ENCODE measurements around the gene ZCCHC24. TPM values are rescaled to one million over a fixed set of nuclear protein-coding genes. Genes with fewer than 3 reads are reported as not detected.
A peak's percentile ranks its signal among the peaks of the same experiment; 100 is the strongest.

ZCCHC24 gene
- total and polyA plus RNA-seq, 4 donors: 7.8 to 23.9 (median 14.8) TPM

- Histone ChIP-seq H3K9ac (ENCODE audit: low read depth in 1 of 2, low read length in 2 of 2) (no peak overlapping the region), H3K27ac (ENCODE audit: low read depth in 1 of 2, low read length in 2 of 2) (peak overlapping the region; percentile 73 to 78), H3K4me1 (ENCODE audit: control insufficient read depth in 4 of 4, insufficient read depth in 4 of 4, low read length in 3 of 4) (peaks cover 17 to 40% (median 21%) of the 10 kb centered on the region in 4 donors), H3K4me3 (ENCODE audit: low read depth in 1 of 3, low read length in 3 of 3) (no peak overlapping the region), H3K36me3 (ENCODE audit: control insufficient read depth in 4 of 4, insufficient read depth in 3 of 4, low read depth in 1 of 4, low read length in 3 of 4) (peaks cover 0 to 2% (median 0%) of the 10 kb centered on the region in 4 donors), H3K27me3 (ENCODE audit: control insufficient read depth in 4 of 4, insufficient read depth in 4 of 4, low read length in 3 of 4) (no peaks in the 10 kb centered on the region), H3K9me3 (ENCODE audit: control insufficient read depth in 4 of 4, low read length in 3 of 4) (no peaks in the 10 kb centered on the region)
- 66% methylated on average over 5 of the region's 5 CpGs for WGBS
- no peak for DNase-seq (ENCODE audit: low spot score)
- TF ChIP-seq MAX (IDR thresholded peaks at IDR 0.05) (no peak), GABPA (IDR thresholded peaks at IDR 0.05 in 1 of 2, conservative IDR thresholded peaks at IDR 0.05 in 1 of 2) (no peak), TAF1 (conservative IDR thresholded peaks at IDR 0.05) (no peak), NR2F2 (IDR thresholded peaks at IDR 0.05) (no peak), YY1 (IDR thresholded peaks at IDR 0.05) (no peak), HNF4A (conservative IDR thresholded peaks at IDR 0.05) (no peak), SP1 (IDR thresholded peaks at IDR 0.05) (no peak), EGR1 (IDR thresholded peaks at IDR 0.05; ENCODE audit: low read depth in 2 of 2) (no peak), FOXA1 (IDR thresholded peaks at IDR 0.05) (no peak), FOXA2 (IDR thresholded peaks at IDR 0.05) (no peak), RXRA (IDR thresholded peaks at IDR 0.05) (no peak)
- TF ChIP-seq, protein P1, sequence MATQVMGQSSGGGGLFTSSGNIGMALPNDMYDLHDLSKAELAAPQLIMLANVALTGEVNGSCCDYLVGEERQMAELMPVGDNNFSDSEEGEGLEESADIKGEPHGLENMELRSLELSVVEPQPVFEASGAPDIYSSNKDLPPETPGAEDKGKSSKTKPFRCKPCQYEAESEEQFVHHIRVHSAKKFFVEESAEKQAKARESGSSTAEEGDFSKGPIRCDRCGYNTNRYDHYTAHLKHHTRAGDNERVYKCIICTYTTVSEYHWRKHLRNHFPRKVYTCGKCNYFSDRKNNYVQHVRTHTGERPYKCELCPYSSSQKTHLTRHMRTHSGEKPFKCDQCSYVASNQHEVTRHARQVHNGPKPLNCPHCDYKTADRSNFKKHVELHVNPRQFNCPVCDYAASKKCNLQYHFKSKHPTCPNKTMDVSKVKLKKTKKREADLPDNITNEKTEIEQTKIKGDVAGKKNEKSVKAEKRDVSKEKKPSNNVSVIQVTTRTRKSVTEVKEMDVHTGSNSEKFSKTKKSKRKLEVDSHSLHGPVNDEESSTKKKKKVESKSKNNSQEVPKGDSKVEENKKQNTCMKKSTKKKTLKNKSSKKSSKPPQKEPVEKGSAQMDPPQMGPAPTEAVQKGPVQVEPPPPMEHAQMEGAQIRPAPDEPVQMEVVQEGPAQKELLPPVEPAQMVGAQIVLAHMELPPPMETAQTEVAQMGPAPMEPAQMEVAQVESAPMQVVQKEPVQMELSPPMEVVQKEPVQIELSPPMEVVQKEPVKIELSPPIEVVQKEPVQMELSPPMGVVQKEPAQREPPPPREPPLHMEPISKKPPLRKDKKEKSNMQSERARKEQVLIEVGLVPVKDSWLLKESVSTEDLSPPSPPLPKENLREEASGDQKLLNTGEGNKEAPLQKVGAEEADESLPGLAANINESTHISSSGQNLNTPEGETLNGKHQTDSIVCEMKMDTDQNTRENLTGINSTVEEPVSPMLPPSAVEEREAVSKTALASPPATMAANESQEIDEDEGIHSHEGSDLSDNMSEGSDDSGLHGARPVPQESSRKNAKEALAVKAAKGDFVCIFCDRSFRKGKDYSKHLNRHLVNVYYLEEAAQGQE (IDR thresholded peaks at IDR 0.05): no peak
- TF ChIP-seq, protein P2, sequence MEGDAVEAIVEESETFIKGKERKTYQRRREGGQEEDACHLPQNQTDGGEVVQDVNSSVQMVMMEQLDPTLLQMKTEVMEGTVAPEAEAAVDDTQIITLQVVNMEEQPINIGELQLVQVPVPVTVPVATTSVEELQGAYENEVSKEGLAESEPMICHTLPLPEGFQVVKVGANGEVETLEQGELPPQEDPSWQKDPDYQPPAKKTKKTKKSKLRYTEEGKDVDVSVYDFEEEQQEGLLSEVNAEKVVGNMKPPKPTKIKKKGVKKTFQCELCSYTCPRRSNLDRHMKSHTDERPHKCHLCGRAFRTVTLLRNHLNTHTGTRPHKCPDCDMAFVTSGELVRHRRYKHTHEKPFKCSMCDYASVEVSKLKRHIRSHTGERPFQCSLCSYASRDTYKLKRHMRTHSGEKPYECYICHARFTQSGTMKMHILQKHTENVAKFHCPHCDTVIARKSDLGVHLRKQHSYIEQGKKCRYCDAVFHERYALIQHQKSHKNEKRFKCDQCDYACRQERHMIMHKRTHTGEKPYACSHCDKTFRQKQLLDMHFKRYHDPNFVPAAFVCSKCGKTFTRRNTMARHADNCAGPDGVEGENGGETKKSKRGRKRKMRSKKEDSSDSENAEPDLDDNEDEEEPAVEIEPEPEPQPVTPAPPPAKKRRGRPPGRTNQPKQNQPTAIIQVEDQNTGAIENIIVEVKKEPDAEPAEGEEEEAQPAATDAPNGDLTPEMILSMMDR (IDR thresholded peaks at IDR 0.05; ENCODE audit: low read depth, low read length, missing input control): no peak
Measured at GRCh38 chr10:79404690-79405131, 40.7 kb downstream of the ZCCHC24 start.

DNA sequence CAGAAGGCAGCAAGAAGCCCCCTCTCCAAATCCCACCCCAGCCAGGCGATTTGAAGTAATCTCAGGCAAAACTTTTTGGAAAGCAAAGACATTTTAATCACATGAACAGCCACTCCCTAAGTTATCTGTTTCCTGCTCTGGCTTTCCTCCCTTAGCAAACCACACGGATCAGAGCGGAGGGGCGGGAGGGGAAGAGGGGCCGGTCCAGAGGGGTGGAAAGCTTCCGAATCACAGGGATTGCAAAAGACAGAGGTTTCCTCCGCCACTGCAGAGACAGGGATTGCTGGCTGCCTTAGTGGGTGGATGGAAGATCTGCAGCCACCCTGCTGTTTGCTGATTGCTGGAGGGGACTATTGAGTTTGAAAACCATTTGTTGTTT is 41.2 kb downstream of the ZCCHC24 start:
- no peak overlapping the region for H3K9ac ChIP-seq (ENCODE audit: low read depth in 1 of 2, low read length in 2 of 2)
- no peak for TF ChIP-seq EGR1 (IDR thresholded peaks at IDR 0.05; ENCODE audit: low read depth in 2 of 2)
- peak; percentile 76 for TF ChIP-seq NR2F2 (IDR thresholded peaks at IDR 0.05)
- TF ChIP-seq FOXA2 (IDR thresholded peaks at IDR 0.05): no peak
- peak; percentile 8 to 39 for TF ChIP-seq RAD21 (IDR thresholded peaks at IDR 0.05)
- TF ChIP-seq SP1 (IDR thresholded peaks at IDR 0.05): peak; percentile 36
- TF ChIP-seq MAX (IDR thresholded peaks at IDR 0.05): peak; percentile 28
- TF ChIP-seq, protein P2 (IDR thresholded peaks at IDR 0.05; ENCODE audit: low read depth, low read length, missing input control): no peak
- TF ChIP-seq, protein P1 (IDR thresholded peaks at IDR 0.05): no peak
- TF ChIP-seq HNF4A (conservative IDR thresholded peaks at IDR 0.05): peak in 1 of 2 donors; percentile 7
- peak in 1 of 2 donors; percentile 26 for TF ChIP-seq RXRA (IDR thresholded peaks at IDR 0.05)
- TF ChIP-seq, protein P3, sequence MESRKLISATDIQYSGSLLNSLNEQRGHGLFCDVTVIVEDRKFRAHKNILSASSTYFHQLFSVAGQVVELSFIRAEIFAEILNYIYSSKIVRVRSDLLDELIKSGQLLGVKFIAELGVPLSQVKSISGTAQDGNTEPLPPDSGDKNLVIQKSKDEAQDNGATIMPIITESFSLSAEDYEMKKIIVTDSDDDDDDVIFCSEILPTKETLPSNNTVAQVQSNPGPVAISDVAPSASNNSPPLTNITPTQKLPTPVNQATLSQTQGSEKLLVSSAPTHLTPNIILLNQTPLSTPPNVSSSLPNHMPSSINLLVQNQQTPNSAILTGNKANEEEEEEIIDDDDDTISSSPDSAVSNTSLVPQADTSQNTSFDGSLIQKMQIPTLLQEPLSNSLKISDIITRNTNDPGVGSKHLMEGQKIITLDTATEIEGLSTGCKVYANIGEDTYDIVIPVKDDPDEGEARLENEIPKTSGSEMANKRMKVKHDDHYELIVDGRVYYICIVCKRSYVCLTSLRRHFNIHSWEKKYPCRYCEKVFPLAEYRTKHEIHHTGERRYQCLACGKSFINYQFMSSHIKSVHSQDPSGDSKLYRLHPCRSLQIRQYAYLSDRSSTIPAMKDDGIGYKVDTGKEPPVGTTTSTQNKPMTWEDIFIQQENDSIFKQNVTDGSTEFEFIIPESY (IDR thresholded peaks at IDR 0.05): no peak
- no peak for TF ChIP-seq FOXA1 (IDR thresholded peaks at IDR 0.05)

More for the DNA sequence above, 41.2 kb downstream of the ZCCHC24 start:
- peak overlapping the region; percentile 73 to 78 for H3K27ac ChIP-seq (ENCODE audit: low read depth in 1 of 2, low read length in 2 of 2)
- no peak for DNase-seq (ENCODE audit: low spot score)
- no peaks in the 10 kb centered on the region for H3K27me3 ChIP-seq (ENCODE audit: control insufficient read depth in 4 of 4, insufficient read depth in 4 of 4, low read length in 3 of 4)
- no peaks in the 10 kb centered on the region for H3K9me3 ChIP-seq (ENCODE audit: control insufficient read depth in 4 of 4, low read length in 3 of 4)
- WGBS: 8% methylated on average over 7 of the region's 7 CpGs
- H3K36me3 ChIP-seq (ENCODE audit: control insufficient read depth in 4 of 4, insufficient read depth in 3 of 4, low read depth in 1 of 4, low read length in 3 of 4): peaks cover 0 to 2% (median 0%) of the 10 kb centered on the region in 4 donors
- H3K4me1 ChIP-seq (ENCODE audit: control insufficient read depth in 4 of 4, insufficient read depth in 4 of 4, low read length in 3 of 4): peaks cover 20 to 41% (median 26%) of the 10 kb centered on the region in 4 donors
- H3K4me3 ChIP-seq (ENCODE audit: low read depth in 1 of 3, low read length in 3 of 3): no peak overlapping the region

Data from liver (tissue), 9 donors.